HCT116 (cell line): ENCODE results near the gene TBC1D32. TPM values are rescaled to one million over a fixed set of nuclear protein-coding genes. Genes with fewer than 3 reads are reported as not detected.

Experiments used
- ATAC-seq: fragments of 200-7000 bp; cut with Tn5 transposase; 2 replicates; pipeline ENCODE4 v1.9.1; 2020; ENCODE audit warnings: mild to moderate bottlenecking, moderate library complexity
- BruUV-seq: library from RNA; stranded (reverse); fragments of 400-500 nt; replicated peaks from 2 replicates; lab custom pipeline; 2021; lab: Mats Ljungman, UMichigan
- CTCF ChIA-PET: fragments of 300-600 bp; sonication (Branson Sonifier 250); formaldehyde crosslinking; loops from one replicate; lab custom pipeline; 2021; ENCODE audit warnings: antibody characterized with exemption; lab: Charles Lee
- POLR2A ChIA-PET: fragments of 300-600, 350-600 bp; sonication (Branson Sonifier 250); formaldehyde crosslinking; loops from one replicate; lab custom pipeline; 2021; ENCODE audit warnings: antibody characterized with exemption; lab: Charles Lee
- RAD21 ChIA-PET, 2 experiments: fragments of 300-600 bp; sonication (Branson Sonifier 250); formaldehyde crosslinking; loops; one replicate each; lab custom pipeline; 2023; ENCODE audit warnings: low total read pairs in 2 of 2; ENCODE audit not compliant: uncharacterized antibody in 2 of 2, unreplicated experiment in 2 of 2, low non-redundant PET in 1 of 2; lab: Charles Lee
- DNase-seq: peaks from one replicate; pipeline ENCODE4 v3.0.0-alpha.2; 2010; ENCODE audit warnings: low read depth, low spot score
- H2AFZ ChIP-seq: fragments of 200-600 bp; shearing (Covaris generic), sonication (generic); 2 replicates; pipeline ENCODE4 v1.6.1; 2017; ENCODE audit warnings: low read depth, mixed run types, mixed read lengths, antibody characterized with exemption, low read length; ENCODE audit not compliant: poor library complexity, severe bottlenecking
- H3K27ac ChIP-seq: 2 replicates; pipeline ENCODE4 v1.5.1; 2012; ENCODE audit warnings: low read depth, low read length
- H3K27me3 ChIP-seq: fragments of 200-600 bp; sonication (generic); 2 replicates; pipeline ENCODE4 v1.6.1; 2016; ENCODE audit warnings: mixed run types, low read length, mixed read lengths; ENCODE audit not compliant: insufficient read depth
- H3K36me3 ChIP-seq, 2 experiments: fragments of 200-500 bp in 1 of 2; fragments of 200-600 bp in 1 of 2; sonication (Bioruptor generic) in 1 of 2; sonication (generic) in 1 of 2; 2 replicates each; pipeline versions ENCODE4 v1.5.1 to v1.6.1; 2014 to 2016; ENCODE audit warnings: low read length in 2 of 2, inconsistent platforms in 1 of 2, mixed read lengths in 1 of 2, mixed run types in 1 of 2; ENCODE audit not compliant: insufficient read depth in 2 of 2, control insufficient read depth in 1 of 2
- H3K4me1 ChIP-seq, 2 experiments: fragments of 200-600 bp in 1 of 2; sonication (generic) in 1 of 2; 2 replicates each; pipeline versions ENCODE4 v1.5.1 to v1.6.1; 2012 to 2017; ENCODE audit warnings: low read length in 2 of 2, inconsistent platforms in 1 of 2, mild to moderate bottlenecking in 1 of 2, mixed read lengths in 1 of 2, mixed run types in 1 of 2, moderate library complexity in 1 of 2; ENCODE audit not compliant: insufficient read depth in 2 of 2, control insufficient read depth in 1 of 2
- H3K4me2 ChIP-seq: fragments of 200-600 bp; sonication (generic); 2 replicates; pipeline ENCODE4 v1.6.1; 2017; ENCODE audit warnings: mixed run types, low read length, mixed read lengths
- H3K4me3 ChIP-seq, 2 experiments: fragments of 200-600 bp in 1 of 2; sonication (generic) in 1 of 2; replicated peaks in 1 of 2; 2 replicates each; pipeline ENCODE4 v1.5.1; 2011 to 2016; ENCODE audit warnings: low read length in 2 of 2, control low read depth in 1 of 2, low read depth in 1 of 2, mild to moderate bottlenecking in 1 of 2, mixed read lengths in 1 of 2, mixed run types in 1 of 2
- H3K79me2 ChIP-seq: fragments of 200-600 bp; sonication (generic); 2 replicates; pipeline ENCODE4 v1.6.1; 2017; ENCODE audit warnings: mild to moderate bottlenecking, mixed run types, low read length, moderate library complexity, mixed read lengths; ENCODE audit not compliant: insufficient read depth
- H3K9ac ChIP-seq: fragments of 200-600 bp; sonication (generic); 2 replicates; pipeline ENCODE4 v1.6.1; 2016; ENCODE audit warnings: low read length, mixed read lengths
- H3K9me2 ChIP-seq: fragments of 200-600 bp; sonication (generic), shearing (Covaris generic); 2 replicates; pipeline ENCODE4 v1.6.1; 2017; ENCODE audit warnings: mixed run types, mild to moderate bottlenecking, moderate library complexity; ENCODE audit not compliant: insufficient read depth
- H3K9me3 ChIP-seq, 2 experiments: fragments of 200-500 bp in 1 of 2; fragments of 200-600 bp in 1 of 2; sonication (Bioruptor generic) in 1 of 2; sonication (generic) in 1 of 2; 2 replicates each; pipeline ENCODE4 v1.6.1; 2014 to 2017; ENCODE audit warnings: low read length in 2 of 2, mixed read lengths in 2 of 2, inconsistent platforms in 1 of 2, low read depth in 1 of 2, mild to moderate bottlenecking in 1 of 2, mixed run types in 1 of 2, moderate library complexity in 1 of 2; ENCODE audit not compliant: control insufficient read depth in 1 of 2, insufficient read depth in 1 of 2
- H4K20me1 ChIP-seq: fragments of 200-600 bp; sonication (generic), shearing (Covaris generic); 2 replicates; pipeline ENCODE4 v1.6.1; 2017; ENCODE audit warnings: mixed run types, mild to moderate bottlenecking, moderate library complexity; ENCODE audit not compliant: insufficient read depth
- CBX3 ChIP-seq: IDR thresholded peaks from 2 replicates; pipeline ENCODE4 v1.6.1; 2012; ENCODE audit warnings: low read depth
- CEBPB ChIP-seq: IDR thresholded peaks from 2 replicates; pipeline ENCODE4 v1.6.1; 2012; ENCODE audit warnings: low read depth
- EGR1 ChIP-seq: IDR thresholded peaks from 2 replicates; pipeline ENCODE4 v1.6.1; 2012; ENCODE audit warnings: low read depth
- EZH2 ChIP-seq: fragments of 200-600 bp; sonication (generic); IDR thresholded peaks from 2 replicates; pipeline ENCODE4 v1.6.1; 2017; ENCODE audit warnings: antibody characterized with exemption, mixed run types
- JUND ChIP-seq: IDR thresholded peaks from 2 replicates; pipeline ENCODE4 v1.6.1; 2012
- POLR2A ChIP-seq: IDR thresholded peaks from 2 replicates; pipeline ENCODE4 v1.7.0; 2011; ENCODE audit warnings: borderline replicate concordance; ENCODE audit not compliant: insufficient read depth, insufficient read length; ENCODE audit errors: extremely low read depth
- RAD21 ChIP-seq: IDR thresholded peaks from 2 replicates; pipeline ENCODE4 v1.6.1; 2012; ENCODE audit warnings: low read depth, mild to moderate bottlenecking
- SP1 ChIP-seq: IDR thresholded peaks from 2 replicates; pipeline ENCODE4 v1.6.1; 2012; ENCODE audit warnings: low read depth
- TCF7L2 ChIP-seq: IDR thresholded peaks from 2 replicates; pipeline ENCODE4 v1.7.0; 2011; ENCODE audit warnings: borderline replicate concordance, inconsistent platforms; ENCODE audit not compliant: insufficient read depth, insufficient read length; ENCODE audit errors: extremely low read depth
- intact Hi-C: fragments of 100-400 bp; cut with micrococcal nuclease; formaldehyde crosslinking; loops from 2 replicates; pipeline ENCODE4 v1.10.0; 2022
- total RNA-seq: library from RNA; stranded (reverse); gene quantifications from one replicate; pipeline ENCODE4 v1.2.1, GENCODE V29; 2021; ENCODE audit not compliant: unreplicated experiment

Gene TBC1D32
- total RNA-seq, 1 experiment from 2014 or later: 13.8 TPM

DNA sequence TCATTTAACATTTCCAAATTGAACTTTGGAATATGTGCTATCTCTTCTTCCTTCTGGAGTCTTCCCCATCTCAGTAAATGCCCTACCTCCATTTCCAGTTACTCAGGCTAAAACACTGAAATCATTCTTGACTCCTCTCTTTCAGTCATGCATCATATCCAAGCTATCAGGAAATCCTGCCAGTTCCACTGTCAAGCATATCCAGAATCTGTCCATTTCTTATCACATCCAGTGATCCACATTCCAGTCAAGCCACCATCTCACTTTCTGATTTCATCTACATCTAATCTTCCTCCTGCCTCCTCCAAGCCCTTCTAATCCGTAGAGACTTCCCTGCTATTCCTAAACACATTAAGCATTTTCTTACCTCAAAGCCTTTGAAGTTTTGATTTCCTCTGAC lies 15.3 kb upstream of the TBC1D32 start:
- POLR2A ChIA-PET: no interaction called here
- BruUV-seq: no TSS peak

DNA sequence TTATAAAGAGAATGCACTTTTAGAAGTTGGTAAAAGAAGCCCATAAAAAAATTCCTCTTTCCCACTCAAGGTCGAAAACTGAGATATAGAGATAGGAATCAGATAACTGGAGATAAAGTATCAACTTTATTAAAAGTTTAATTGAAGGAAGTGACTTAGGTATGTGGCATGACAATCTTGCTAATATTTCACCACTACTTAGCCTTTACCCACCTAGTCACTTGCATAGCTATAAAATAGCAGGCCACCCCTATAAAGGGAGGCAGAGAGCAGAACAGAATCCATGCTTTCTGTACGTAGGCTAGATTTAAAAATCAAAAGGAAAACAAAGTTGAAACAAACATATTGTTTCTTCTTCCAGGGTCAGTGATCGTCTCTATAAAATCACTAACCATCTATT lies 13.2 kb upstream of the TBC1D32 start:
- no peaks in the 10 kb centered on the region; the same call in 1 of the 2 replicates for H3K9me2 ChIP-seq
- no peaks in the 10 kb centered on the region for H3K36me3 ChIP-seq
- no peaks in the 10 kb centered on the region for H3K79me2 ChIP-seq
- ATAC-seq (no peak), DNase-seq (no peak)
- no peak for TF ChIP-seq POLR2A
- no peak for TF ChIP-seq JUND
- no peak for TF ChIP-seq EGR1
- no peak for TF ChIP-seq RAD21
- TF ChIP-seq SP1: no peak
- no peak for TF ChIP-seq EZH2
- RAD21 ChIA-PET: no interaction called here
- no peaks in the 10 kb centered on the region for H3K9me3 ChIP-seq
- H3K4me2 ChIP-seq: no peak overlapping the region
- intact Hi-C loops: no loop called here
- H3K27me3 ChIP-seq: no peaks in the 10 kb centered on the region
- CTCF ChIA-PET: no interaction called here
- H3K4me3 ChIP-seq: no peak overlapping the region
- H3K9ac ChIP-seq: no peak overlapping the region
- POLR2A ChIA-PET: no interaction called here
- no peaks in the 10 kb centered on the region for H3K4me1 ChIP-seq
- no TSS peak for BruUV-seq
- no peak overlapping the region for H2AFZ ChIP-seq
- no peak overlapping the region for H3K27ac ChIP-seq
- H4K20me1 ChIP-seq: no peaks in the 10 kb centered on the region

More for the DNA sequence above, 15.3 kb upstream of the TBC1D32 start:
- no peak overlapping the region for H3K4me2 ChIP-seq
- no peaks in the 10 kb centered on the region for H3K36me3 ChIP-seq
- H3K9me3 ChIP-seq: no peaks in the 10 kb centered on the region
- no peak overlapping the region for H3K4me3 ChIP-seq
- no peak overlapping the region for H3K9ac ChIP-seq
- no peak for DNase-seq
- RAD21 ChIA-PET: no interaction called here
- H3K79me2 ChIP-seq: no peaks in the 10 kb centered on the region
- intact Hi-C loops: no loop called here
- CTCF ChIA-PET: no interaction called here
- TF ChIP-seq CEBPB: no peak
- no peak for TF ChIP-seq CBX3
- no peak for TF ChIP-seq TCF7L2
- H3K27me3 ChIP-seq: no peaks in the 10 kb centered on the region
- no peaks in the 10 kb centered on the region for H3K4me1 ChIP-seq
- no peaks in the 10 kb centered on the region for H4K20me1 ChIP-seq
- no peaks in the 10 kb centered on the region; the same call in 1 of the 2 replicates for H3K9me2 ChIP-seq
- H2AFZ ChIP-seq: no peak overlapping the region
- no peak overlapping the region for H3K27ac ChIP-seq
- ATAC-seq: no peak
